PFSK-1 (cell line): Measurements from ENCODE around the gene PEX11G.

Experiments
- FOXP2 ChIP-seq: optimal IDR thresholded peaks from 2 replicates; pipeline ENCODE3; 2011; ENCODE audit warnings: borderline replicate concordance, control low read depth, inconsistent platforms; ENCODE audit not compliant: insufficient read depth; ENCODE audit errors: extremely low read length, extremely low read depth
- POLR2AphosphoS5 ChIP-seq: IDR thresholded peaks from 2 replicates; pipeline ENCODE4 v1.6.1; 2012; ENCODE audit warnings: low read depth, mild to moderate bottlenecking, control low read depth, low read length, moderate library complexity
- REST ChIP-seq, 2 experiments: IDR thresholded peaks; 2 replicates each; pipeline versions ENCODE4 v1.6.1 to v1.8.0; 2011 to 2012; ENCODE audit warnings: low read depth in 2 of 2, low read length in 2 of 2, control low read depth in 1 of 2, inconsistent platforms in 1 of 2, mild to moderate bottlenecking in 1 of 2, moderate library complexity in 1 of 2; ENCODE audit not compliant: insufficient read depth in 1 of 2
- SIN3A ChIP-seq: IDR thresholded peaks from 2 replicates; pipeline ENCODE4 v1.6.1; 2012; ENCODE audit warnings: mild to moderate bottlenecking, low read length, moderate library complexity, borderline replicate concordance; ENCODE audit not compliant: insufficient read depth
- TAF1 ChIP-seq: IDR thresholded peaks from 2 replicates; pipeline ENCODE4 v1.6.1; 2012; ENCODE audit warnings: low read length, control low read depth, borderline replicate concordance; ENCODE audit not compliant: insufficient read depth

The PEX11G gene

GRCh38 chr19:7440188-7440975, 48.5 kb downstream of the PEX11G start:
- no peak for TF ChIP-seq REST (IDR thresholded peaks at IDR 0.05; ENCODE audit: insufficient read depth in 1 of 2, low read depth in 2 of 2, low read length in 2 of 2)
- no peak for TF ChIP-seq SIN3A

GRCh38 chr19:7435586-7435985, 53.2 kb downstream of the PEX11G start:
- TF ChIP-seq REST (IDR thresholded peaks at IDR 0.05; ENCODE audit: insufficient read depth in 1 of 2, low read depth in 2 of 2, low read length in 2 of 2) (no peak), TAF1 (no peak), FOXP2 (no peak), SIN3A (no peak), POLR2AphosphoS5 (no peak)

- TF ChIP-seq FOXP2 (no peak), SIN3A (no peak), POLR2AphosphoS5 (no peak), TAF1 (no peak), REST (IDR thresholded peaks at IDR 0.05; ENCODE audit: insufficient read depth in 1 of 2, low read depth in 2 of 2, low read length in 2 of 2) (0 out of 4 replicates have a peak, but pooled peaks of 1 of the 2 experiments have one; percentile 22)
Observed at GRCh38 chr19:7434391-7434790, 54.4 kb downstream of the PEX11G start.

GRCh38 chr19:7429638-7430282, 59.1 kb downstream of the PEX11G start:
- TF ChIP-seq SIN3A (no peak), REST (IDR thresholded peaks at IDR 0.05; ENCODE audit: insufficient read depth in 1 of 2, low read depth in 2 of 2, low read length in 2 of 2) (no peak), POLR2AphosphoS5 (no peak), TAF1 (no peak), FOXP2 (no peak)
